Measurements from ENCODE around the gene PHF20. TPM values are rescaled to one million over a fixed set of nuclear protein-coding genes. Genes with fewer than 3 reads are reported as not detected.
"Not testable (repeated sequence)": the region's sequence is repeated elsewhere in the genome, so short reads cannot be mapped to it uniquely, and the experiment has no call there.

The PHF20 gene
- total RNA-seq, 1 donor = 30.9 TPM

DNA sequence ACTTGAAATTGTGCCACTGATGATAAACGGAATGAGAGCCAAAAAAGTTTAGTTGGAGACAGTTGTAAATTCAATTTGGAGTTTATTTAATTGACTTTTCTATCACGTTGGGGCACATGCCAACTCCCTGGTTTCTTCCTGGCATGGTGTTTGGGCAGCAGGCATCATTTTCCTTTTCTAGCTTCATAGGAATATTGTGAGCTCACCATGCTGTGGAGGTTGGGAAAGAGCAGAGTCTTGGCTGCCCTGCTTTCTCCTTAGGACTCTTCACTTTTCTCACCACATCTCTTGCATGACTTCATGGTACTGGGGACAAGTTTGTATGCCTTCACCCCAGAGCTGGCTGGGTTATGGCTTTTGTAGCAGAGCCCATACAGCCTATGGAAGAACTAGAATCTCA, 176.1 kb downstream of the PHF20 start:
- H3K4me3 ChIP-seq (ENCODE audit: low read depth, low read length) = no peak overlapping the region
- TF ChIP-seq, protein P1, sequence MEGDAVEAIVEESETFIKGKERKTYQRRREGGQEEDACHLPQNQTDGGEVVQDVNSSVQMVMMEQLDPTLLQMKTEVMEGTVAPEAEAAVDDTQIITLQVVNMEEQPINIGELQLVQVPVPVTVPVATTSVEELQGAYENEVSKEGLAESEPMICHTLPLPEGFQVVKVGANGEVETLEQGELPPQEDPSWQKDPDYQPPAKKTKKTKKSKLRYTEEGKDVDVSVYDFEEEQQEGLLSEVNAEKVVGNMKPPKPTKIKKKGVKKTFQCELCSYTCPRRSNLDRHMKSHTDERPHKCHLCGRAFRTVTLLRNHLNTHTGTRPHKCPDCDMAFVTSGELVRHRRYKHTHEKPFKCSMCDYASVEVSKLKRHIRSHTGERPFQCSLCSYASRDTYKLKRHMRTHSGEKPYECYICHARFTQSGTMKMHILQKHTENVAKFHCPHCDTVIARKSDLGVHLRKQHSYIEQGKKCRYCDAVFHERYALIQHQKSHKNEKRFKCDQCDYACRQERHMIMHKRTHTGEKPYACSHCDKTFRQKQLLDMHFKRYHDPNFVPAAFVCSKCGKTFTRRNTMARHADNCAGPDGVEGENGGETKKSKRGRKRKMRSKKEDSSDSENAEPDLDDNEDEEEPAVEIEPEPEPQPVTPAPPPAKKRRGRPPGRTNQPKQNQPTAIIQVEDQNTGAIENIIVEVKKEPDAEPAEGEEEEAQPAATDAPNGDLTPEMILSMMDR (IDR thresholded peaks at IDR 0.05; ENCODE audit: insufficient read depth, low read length) = no peak
- DNase-seq (ENCODE audit: low read depth) = peak; percentile 35

DNA sequence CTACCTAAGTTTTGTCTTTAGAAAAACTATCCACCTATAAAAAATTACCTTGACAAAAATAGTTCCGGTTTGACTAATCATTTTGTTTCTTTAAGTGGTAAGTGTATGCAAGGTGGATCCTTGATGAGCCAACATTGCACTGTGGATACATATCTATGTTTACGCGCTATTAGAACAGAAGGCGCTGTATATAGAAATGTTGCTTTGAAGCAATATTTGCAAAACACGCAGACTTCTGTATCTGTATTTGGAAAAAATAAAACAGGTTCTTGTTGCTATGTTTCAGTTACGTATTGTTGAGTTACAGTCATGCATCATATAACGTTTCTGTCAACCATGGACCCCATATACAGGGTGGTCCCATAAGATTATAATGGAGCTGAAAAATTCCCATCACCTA, 178.3 kb downstream of the PHF20 start:
- H3K4me3 ChIP-seq (ENCODE audit: low read depth, low read length) = no peak overlapping the region
- DNase-seq (ENCODE audit: low read depth) = no peak
- TF ChIP-seq, protein P1 (IDR thresholded peaks at IDR 0.05; ENCODE audit: insufficient read depth, low read length) = no peak

DNA sequence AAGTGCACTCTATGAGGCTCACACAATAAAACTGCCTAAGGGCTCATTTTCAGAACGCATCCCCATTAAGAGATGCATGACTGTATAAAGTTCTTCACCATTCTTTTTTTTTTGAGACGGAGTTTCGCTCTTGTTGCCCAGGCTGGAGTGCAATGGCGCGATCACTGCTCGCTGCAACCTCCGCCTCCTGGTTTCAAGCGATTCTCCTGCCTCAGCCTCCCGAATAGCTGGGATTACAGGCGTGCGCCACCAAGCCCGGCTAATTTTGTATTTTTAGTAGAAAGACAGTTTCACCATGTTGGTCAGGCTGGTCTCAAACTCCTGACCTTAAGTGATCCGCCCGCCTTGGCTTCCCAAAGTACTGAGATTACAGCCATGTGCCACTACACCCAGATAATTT, 180.3 kb downstream of the PHF20 start:
- H3K4me3 ChIP-seq (ENCODE audit: low read depth, low read length) = peak overlapping the region; percentile 93
- DNase-seq (ENCODE audit: low read depth) = not testable (repeated sequence)

DNA sequence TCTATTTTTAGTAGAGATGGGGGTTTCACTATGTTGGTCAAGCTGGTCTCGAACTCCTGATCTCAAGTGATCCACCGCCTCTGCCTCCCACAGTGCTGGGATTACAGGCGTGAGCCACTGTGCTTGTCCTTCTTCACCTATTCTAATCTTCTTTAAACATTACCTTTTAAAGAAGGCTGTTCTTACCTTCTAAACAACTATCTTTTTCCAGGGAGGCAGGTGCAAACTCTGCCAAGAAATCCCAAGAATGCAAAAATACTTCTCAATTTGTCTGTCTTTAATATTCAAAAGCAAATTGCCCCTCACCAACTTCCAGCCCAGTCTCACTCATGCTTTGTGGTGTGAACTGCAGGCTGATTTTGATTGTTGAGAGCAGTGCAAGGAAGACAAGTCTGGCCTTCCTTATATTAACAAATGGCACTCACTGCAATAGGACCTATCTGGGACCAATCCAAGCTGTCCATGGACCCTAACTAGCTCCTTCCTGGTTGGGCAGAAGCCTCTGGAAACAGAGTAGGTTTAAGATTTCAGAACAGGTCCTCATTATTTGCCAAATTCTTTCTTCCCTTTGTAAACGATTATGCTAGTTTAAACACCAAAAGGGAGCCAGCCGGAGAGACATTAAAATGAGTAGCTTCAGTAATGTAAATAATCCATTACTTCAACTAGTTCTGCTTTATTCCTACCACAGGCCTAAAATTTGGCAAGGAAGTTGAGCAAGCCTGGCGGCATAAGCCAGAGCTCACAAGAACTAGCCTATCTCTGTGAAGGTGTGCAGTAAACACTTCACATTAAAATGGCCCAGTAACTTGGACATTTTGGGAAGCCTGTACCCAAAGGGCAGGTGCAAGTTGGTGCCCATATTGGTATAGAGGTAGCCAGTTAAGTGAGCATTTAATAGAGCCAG, 180.9 kb downstream of the PHF20 start:
- DNase-seq (ENCODE audit: low read depth) = peak; percentile 36
- peak overlapping the region; percentile 93 for H3K4me3 ChIP-seq (ENCODE audit: low read depth, low read length)
- TF ChIP-seq, protein P1 (IDR thresholded peaks at IDR 0.05; ENCODE audit: insufficient read depth, low read length) = no peak

DNA sequence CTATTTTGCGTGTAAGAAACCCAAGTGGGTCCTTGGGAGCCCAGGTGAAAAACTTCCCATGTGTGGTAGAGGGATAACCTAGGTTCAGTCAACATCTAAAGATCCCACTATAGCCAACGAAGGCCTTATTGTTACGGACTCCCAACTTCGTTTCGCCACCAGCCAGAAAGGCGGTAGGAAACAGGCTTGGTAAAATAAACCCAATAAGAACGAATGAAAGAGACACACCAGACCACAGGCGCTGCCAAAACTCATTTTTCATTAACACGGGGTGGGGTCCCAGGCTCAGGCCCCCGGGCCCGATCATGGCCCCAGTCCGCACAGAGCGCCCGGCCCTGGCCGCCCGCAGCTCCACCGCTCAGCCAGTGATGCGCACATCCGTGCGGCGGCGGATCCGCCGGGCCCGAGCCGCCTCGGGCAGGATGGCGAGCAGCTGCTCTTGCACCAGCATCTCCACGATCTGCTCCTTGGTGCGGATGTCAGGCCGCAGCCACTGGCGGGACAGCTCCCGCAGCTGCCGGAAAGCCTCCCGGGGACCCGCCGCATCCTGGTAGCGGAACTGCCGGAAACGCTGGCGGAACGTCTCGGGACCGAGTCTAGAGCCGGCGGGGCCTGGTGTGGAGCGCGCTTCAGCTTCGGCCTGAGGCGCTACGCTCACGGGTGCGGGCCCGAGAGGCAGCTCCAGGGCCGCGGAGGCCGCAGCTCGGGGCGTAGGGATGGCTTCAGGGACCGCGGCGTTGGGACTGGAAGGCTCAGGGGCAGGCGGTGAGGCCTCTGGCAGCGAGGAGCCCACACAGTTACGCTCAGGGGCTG, 181.8 kb downstream of the PHF20 start:
- H3K4me3 ChIP-seq (ENCODE audit: low read depth, low read length) = peak overlapping the region; percentile 93
- TF ChIP-seq, protein P1 (IDR thresholded peaks at IDR 0.05; ENCODE audit: insufficient read depth, low read length) = no peak
- no peak for DNase-seq (ENCODE audit: low read depth)

DNA sequence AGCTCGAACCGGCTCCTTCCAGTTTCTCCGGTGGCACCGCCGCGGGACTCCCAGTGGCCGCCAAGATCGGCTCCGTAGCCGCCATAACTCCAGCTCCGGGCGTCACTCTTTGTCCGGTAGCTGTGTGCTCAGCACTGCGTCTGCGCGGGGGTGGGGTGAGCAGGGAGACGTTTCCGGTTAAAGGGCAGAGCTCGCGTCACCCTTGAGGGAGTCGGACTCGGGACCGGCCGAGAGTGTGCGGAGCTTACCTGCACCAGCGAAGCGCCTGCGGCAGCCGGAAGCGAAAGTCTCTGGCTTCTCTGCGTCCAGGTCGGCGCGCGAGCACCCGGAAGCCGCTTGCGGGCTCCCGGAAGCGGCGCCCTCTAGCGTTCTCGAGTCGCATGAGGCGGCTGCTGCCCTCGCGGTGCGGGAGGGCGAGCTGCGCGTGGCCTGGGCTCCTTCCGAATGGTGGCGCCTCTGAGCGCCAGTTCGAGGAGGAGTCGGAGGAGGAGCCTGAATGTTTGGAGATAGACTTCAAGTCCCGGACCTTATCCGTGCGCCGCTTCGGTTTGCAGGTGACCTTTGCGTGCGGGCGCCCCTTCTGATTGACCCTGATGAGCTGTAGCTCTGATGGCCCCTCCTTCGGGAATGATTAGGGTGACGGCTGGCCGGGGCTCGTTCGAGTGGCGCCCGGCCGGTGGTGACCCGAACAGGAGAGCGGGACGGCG, 182.5 kb downstream of the PHF20 start, which contains the start of gene SCAND1:
SCAND1 (minus strand) TSS at position 303 of the 707 bp plus-strand sequence; CDS start at position 85, 218 bp downstream.
- H3K4me3 ChIP-seq (ENCODE audit: low read depth, low read length) = peak within 1 kb of the TSS; percentile 93
- TF ChIP-seq, protein P1 (IDR thresholded peaks at IDR 0.05; ENCODE audit: insufficient read depth, low read length) = peak; percentile 88
- peak; percentile 97 for DNase-seq (ENCODE audit: low read depth)
